Loucy (cell line): ENCODE data around the gene CTSH.

Source experiments
- H2AFZ ChIP-seq: fragments of 200-600 bp; sonication (generic); 2 replicates; pipeline ENCODE4 v1.6.0; 2016; ENCODE audit warnings: antibody characterized with exemption, mild to moderate bottlenecking, low read length, moderate library complexity
- H3F3A ChIP-seq: fragments of 200-600 bp; 2 replicates; pipeline ENCODE4 v1.6.0; 2016; ENCODE audit warnings: antibody characterized with exemption, low read depth, mild to moderate bottlenecking
- H3K27me3 ChIP-seq: fragments of 200-600 bp; sonication (generic); 2 replicates; pipeline ENCODE4 v1.6.1; 2014; ENCODE audit warnings: low read length, mild to moderate bottlenecking; ENCODE audit not compliant: insufficient read depth, poor library complexity, severe bottlenecking
- H3K36me3 ChIP-seq: fragments of 200-600 bp; sonication (generic); 2 replicates; pipeline ENCODE4 v1.6.1; 2016; ENCODE audit warnings: low read length; ENCODE audit not compliant: insufficient read depth
- H3K4me1 ChIP-seq: fragments of 200-600 bp; sonication (generic); 2 replicates; pipeline ENCODE4 v1.5.1; 2014; ENCODE audit warnings: low read length, mild to moderate bottlenecking; ENCODE audit not compliant: insufficient read depth, poor library complexity, severe bottlenecking
- H3K4me2 ChIP-seq: fragments of 200-600 bp; sonication (generic); 2 replicates; pipeline ENCODE4 v1.6.0; 2014; ENCODE audit warnings: antibody characterized with exemption, low read length, low read depth, mild to moderate bottlenecking; ENCODE audit not compliant: poor library complexity, severe bottlenecking
- H3K4me3 ChIP-seq: fragments of 200-600 bp; sonication (generic); 2 replicates; pipeline ENCODE4 v1.5.1; 2014; ENCODE audit warnings: low read length, mild to moderate bottlenecking, mixed read lengths; ENCODE audit not compliant: poor library complexity, severe bottlenecking
- H3K79me2 ChIP-seq: fragments of 200-600 bp; sonication (generic); 2 replicates; pipeline ENCODE4 v1.6.1; 2014; ENCODE audit warnings: low read length; ENCODE audit not compliant: insufficient read depth
- H3K9ac ChIP-seq: fragments of 200-600 bp; sonication (generic); 2 replicates; pipeline ENCODE4 v1.6.0; 2014; ENCODE audit warnings: mild to moderate bottlenecking, low read depth, low read length, moderate library complexity; ENCODE audit not compliant: poor library complexity, severe bottlenecking
- H3K9me2 ChIP-seq: fragments of 200-600 bp; sonication (generic); replicated peaks from 2 replicates; pipeline ENCODE4 v1.6.1; 2016; ENCODE audit warnings: low read depth, low read length, mixed read lengths
- H3K9me3 ChIP-seq: fragments of 200-600 bp; sonication (generic); 2 replicates; pipeline ENCODE4 v1.6.1; 2014; ENCODE audit warnings: mild to moderate bottlenecking, antibody characterized with exemption, low read length, low read depth; ENCODE audit not compliant: insufficient read depth
- H4K20me1 ChIP-seq: fragments of 200-600 bp; sonication (generic); 2 replicates; pipeline ENCODE4 v1.6.0; 2014; ENCODE audit warnings: antibody characterized with exemption, low read length, mild to moderate bottlenecking; ENCODE audit not compliant: insufficient read depth, poor library complexity, severe bottlenecking
- EZH2phosphoT487 ChIP-seq: fragments of 200-600 bp; IDR thresholded peaks from 2 replicates; pipeline ENCODE4 v1.6.1; 2018; ENCODE audit warnings: antibody characterized with exemption, mild to moderate bottlenecking, moderate library complexity, borderline replicate concordance
- TF ChIP-seq, protein P1 (sequence below): fragments of 200-600 bp; sonication (generic); conservative IDR thresholded peaks from 2 replicates; pipeline ENCODE4 v1.5.1; 2014; ENCODE audit warnings: mild to moderate bottlenecking, antibody characterized with exemption, low read length

Gene CTSH

DNA sequence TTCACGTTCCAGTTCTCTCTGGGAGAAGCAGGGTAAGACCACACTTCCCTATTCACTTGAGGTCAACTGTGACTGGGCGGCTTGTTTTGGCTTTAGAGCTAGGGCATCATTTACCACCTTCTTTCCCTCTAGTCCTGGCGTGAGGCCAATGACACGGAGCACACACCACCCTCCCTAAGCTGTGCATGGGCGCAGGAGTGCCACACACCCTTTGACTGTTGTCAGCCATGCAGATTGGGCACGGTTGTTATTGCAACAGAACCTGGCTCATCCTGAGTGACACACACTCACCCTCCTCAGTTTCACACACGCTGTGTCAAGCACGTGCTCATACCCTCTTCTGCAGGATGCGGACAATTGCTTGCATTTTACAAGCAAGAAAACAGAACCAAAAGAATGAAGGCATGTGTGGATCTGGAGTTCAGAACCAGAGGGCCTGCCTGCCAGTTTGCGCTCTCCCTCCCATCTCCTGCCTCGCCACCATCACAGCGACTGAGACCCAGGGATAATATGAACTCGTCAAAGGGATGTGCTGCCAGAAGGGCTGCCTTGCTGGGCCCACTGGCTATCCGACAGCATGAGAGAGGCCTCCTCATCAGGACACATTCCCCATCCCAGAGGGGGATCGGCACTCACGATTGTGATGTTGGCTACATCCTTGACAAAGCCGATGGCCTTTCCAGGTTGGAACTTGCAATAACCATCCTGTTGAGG lies 17.6 kb downstream of the CTSH start:
- no peak overlapping the region for H3K9ac ChIP-seq
- no peak overlapping the region for H3K4me3 ChIP-seq
- no peaks in the 10 kb centered on the region for H4K20me1 ChIP-seq
- H3K9me3 ChIP-seq, result no peaks in the 10 kb centered on the region
- no peaks in the 10 kb centered on the region for H3K27me3 ChIP-seq
- H3K36me3 ChIP-seq, result peaks cover 37% of the 10 kb centered on the region; the same call in 1 of the 2 replicates
- H3K4me2 ChIP-seq, result no peak overlapping the region
- no peaks in the 10 kb centered on the region for H3F3A ChIP-seq
- TF ChIP-seq, protein P1, sequence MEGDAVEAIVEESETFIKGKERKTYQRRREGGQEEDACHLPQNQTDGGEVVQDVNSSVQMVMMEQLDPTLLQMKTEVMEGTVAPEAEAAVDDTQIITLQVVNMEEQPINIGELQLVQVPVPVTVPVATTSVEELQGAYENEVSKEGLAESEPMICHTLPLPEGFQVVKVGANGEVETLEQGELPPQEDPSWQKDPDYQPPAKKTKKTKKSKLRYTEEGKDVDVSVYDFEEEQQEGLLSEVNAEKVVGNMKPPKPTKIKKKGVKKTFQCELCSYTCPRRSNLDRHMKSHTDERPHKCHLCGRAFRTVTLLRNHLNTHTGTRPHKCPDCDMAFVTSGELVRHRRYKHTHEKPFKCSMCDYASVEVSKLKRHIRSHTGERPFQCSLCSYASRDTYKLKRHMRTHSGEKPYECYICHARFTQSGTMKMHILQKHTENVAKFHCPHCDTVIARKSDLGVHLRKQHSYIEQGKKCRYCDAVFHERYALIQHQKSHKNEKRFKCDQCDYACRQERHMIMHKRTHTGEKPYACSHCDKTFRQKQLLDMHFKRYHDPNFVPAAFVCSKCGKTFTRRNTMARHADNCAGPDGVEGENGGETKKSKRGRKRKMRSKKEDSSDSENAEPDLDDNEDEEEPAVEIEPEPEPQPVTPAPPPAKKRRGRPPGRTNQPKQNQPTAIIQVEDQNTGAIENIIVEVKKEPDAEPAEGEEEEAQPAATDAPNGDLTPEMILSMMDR, result no peak
- TF ChIP-seq EZH2phosphoT487, result no peak
- no peaks in the 10 kb centered on the region for H3K9me2 ChIP-seq
- peaks cover 5% of the 10 kb centered on the region for H3K4me1 ChIP-seq
- no peak overlapping the region for H2AFZ ChIP-seq
- no peaks in the 10 kb centered on the region for H3K79me2 ChIP-seq

DNA sequence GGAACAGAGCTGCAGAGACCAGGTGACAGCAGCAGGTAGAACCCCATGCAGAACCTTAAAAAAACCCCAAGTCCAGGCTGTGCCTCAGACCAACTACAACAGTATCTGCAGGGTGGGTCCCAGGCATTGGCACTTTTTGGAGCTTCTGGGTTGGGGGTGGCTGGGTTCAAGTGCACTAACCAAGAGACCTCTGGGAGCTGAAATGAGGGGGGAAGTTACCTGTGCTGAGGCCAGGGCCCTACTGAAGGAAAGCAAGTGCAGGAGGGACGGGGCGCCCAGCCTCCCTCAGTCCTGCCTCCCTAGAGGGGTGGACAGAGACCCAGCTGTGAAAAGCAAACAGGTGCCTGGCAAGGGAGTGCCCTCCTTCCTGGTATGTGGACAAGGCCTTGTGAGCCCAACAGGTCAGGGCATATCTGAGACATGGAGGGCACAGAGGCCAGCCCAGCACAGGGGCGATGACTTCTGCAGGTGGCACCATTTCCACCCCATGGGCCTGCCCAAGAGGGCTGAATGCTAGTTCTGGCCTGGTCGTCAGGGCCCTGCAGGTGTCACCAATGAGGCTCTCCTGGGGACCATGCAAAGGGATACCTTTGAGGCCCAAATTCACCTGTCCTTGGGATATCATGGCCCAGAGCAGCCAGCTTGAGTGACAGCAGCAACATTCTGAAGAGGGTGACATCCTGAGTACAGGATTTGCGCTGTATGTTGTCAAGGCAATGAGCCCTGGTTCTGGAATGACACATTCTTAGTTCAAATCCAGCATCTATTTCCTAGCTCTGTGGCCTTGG lies 18.7 kb downstream of the CTSH start:
- H3K36me3 ChIP-seq, result peaks cover 48% of the 10 kb centered on the region; the same call in 1 of the 2 replicates
- no peak overlapping the region for H2AFZ ChIP-seq
- H3K4me1 ChIP-seq, result peaks cover 2% of the 10 kb centered on the region
- H3K9me3 ChIP-seq, result no peaks in the 10 kb centered on the region
- H3K79me2 ChIP-seq, result no peaks in the 10 kb centered on the region
- no peaks in the 10 kb centered on the region for H3F3A ChIP-seq
- H3K9ac ChIP-seq, result no peak overlapping the region
- H3K4me2 ChIP-seq, result no peak overlapping the region
- H4K20me1 ChIP-seq, result no peaks in the 10 kb centered on the region
- H3K9me2 ChIP-seq, result no peaks in the 10 kb centered on the region
- H3K4me3 ChIP-seq, result no peak overlapping the region
- TF ChIP-seq EZH2phosphoT487, result no peak
- TF ChIP-seq, protein P1, result no peak
- no peaks in the 10 kb centered on the region for H3K27me3 ChIP-seq

DNA sequence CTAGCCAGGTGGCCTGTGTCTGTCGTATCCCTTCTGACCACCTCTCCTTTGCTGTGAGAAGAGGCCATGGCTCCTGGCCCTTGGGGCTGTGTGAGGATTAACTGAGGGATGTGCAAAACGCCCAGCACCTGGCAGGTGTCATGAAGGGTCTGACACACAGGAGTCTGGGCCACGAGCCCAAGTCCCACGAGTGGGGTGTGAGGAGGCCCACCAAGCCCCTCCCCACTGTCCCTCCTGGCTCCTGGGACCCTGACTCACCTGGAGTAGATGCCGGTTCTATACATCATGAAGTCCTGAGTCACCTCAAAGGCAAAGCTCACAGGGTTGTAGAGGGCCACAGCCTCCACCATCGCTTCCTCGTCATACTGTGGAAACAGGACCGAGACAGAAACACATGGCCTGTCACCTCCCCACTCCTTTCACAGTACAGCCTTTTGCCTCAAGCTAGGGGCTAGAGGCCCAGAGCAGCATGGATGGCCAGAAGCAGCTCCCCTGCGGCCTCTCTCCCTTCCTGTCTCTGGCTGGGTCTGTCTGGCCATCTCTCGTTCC lies 19.7 kb downstream of the CTSH start:
- Histone ChIP-seq H4K20me1 (no peaks in the 10 kb centered on the region), H3K4me3 (no peak overlapping the region), H3K79me2 (no peaks in the 10 kb centered on the region), H3K4me2 (no peak overlapping the region), H3K4me1 (no peaks in the 10 kb centered on the region), H3F3A (no peaks in the 10 kb centered on the region), H3K9me3 (no peaks in the 10 kb centered on the region), H3K9me2 (no peaks in the 10 kb centered on the region), H3K9ac (no peak overlapping the region), H3K27me3 (no peaks in the 10 kb centered on the region), H2AFZ (no peak overlapping the region), H3K36me3 (peaks cover 51% of the 10 kb centered on the region; the same call in 1 of the 2 replicates)
- TF ChIP-seq EZH2phosphoT487, result no peak
- TF ChIP-seq, protein P1, result no peak
